Measurements from ENCODE around the gene KANK2.

The KANK2 gene

DNA sequence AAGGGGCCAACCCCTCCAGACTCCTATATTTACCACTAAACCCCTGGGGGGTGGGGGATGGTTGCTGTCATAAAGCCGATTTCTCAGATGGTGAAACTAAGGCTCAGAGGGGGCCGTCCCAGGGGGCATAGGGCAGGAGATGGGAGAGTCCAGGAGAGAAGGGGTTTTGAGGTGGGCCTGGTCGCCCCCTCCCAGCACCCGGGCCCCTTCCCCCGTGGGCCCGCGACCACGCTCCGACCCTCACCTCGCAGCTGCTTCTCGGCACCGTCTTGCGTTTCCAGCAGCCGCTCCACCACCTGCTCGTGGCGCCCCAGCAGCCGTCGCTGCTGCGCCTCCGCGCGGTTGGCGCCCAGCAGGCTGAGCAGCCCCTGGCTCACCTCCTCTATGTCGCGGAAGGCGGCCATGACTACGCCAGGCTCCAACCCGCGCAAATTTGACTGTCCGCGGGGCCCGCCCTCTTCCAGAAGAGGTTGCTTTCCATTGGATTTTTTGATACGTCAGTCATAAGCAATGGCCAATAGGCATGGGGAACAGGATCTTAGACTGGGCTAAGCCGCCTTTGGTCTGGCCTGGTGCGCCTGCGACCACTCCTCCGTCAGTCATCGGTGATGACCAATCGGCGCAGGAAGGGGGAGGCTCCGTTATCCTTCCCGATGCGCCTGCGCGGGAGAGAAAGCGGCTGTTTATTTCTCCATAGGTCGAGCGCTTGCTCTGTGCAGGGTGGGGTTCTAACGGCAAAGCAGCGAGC is 41.8 kb downstream of the KANK2 start, which contains the start of gene SPC24:
SPC24 (minus strand) TSS at position 410 of the 748 bp plus-strand sequence; CDS start at position 404, 6 bp downstream.
- Histone ChIP-seq H3K9me3 (ENCODE audit: severe bottlenecking) (no peaks in the 10 kb centered on the region), H3K4me3 (ENCODE audit: low read depth, low read length) (peak within 1 kb of the TSS; percentile 98), H3K36me3 (peaks cover 27% of the 10 kb centered on the region), H3K27me3 (ENCODE audit: insufficient read depth, low read depth, severe bottlenecking) (no peaks in the 10 kb centered on the region), H3K27ac (peak within 1 kb of the TSS; percentile 94)
- TF ChIP-seq, protein P1, sequence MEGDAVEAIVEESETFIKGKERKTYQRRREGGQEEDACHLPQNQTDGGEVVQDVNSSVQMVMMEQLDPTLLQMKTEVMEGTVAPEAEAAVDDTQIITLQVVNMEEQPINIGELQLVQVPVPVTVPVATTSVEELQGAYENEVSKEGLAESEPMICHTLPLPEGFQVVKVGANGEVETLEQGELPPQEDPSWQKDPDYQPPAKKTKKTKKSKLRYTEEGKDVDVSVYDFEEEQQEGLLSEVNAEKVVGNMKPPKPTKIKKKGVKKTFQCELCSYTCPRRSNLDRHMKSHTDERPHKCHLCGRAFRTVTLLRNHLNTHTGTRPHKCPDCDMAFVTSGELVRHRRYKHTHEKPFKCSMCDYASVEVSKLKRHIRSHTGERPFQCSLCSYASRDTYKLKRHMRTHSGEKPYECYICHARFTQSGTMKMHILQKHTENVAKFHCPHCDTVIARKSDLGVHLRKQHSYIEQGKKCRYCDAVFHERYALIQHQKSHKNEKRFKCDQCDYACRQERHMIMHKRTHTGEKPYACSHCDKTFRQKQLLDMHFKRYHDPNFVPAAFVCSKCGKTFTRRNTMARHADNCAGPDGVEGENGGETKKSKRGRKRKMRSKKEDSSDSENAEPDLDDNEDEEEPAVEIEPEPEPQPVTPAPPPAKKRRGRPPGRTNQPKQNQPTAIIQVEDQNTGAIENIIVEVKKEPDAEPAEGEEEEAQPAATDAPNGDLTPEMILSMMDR (IDR thresholded peaks at IDR 0.05; ENCODE audit: low read depth, low read length): no peak
- DNase-seq: peak; percentile 98

DNA sequence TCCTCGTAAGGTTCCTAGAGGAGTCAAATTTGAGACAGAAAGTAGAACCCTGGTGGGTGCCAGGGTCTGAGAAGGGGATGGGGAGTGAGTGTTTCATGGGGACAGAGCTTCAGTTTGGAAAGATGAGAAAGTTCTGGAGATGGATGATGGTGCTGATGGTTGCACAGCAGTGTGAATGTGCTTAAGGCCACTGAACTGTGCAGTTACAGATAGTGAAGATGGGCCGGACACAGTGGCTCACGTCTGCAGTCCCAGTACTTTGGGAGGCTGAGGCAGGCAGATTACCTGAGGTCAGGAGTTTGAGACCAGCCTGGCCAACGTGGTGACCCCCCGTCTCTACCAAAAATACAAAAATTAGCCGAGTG is 42.7 kb downstream of the KANK2 start:
- TF ChIP-seq, protein P1 (IDR thresholded peaks at IDR 0.05; ENCODE audit: low read depth, low read length): no peak
- H3K4me3 ChIP-seq (ENCODE audit: low read depth, low read length): peak overlapping the region; percentile 98
- no peak for DNase-seq
- peak overlapping the region; percentile 94 for H3K27ac ChIP-seq
- no peaks in the 10 kb centered on the region for H3K27me3 ChIP-seq (ENCODE audit: insufficient read depth, low read depth, severe bottlenecking)
- peaks cover 30% of the 10 kb centered on the region for H3K36me3 ChIP-seq
- H3K9me3 ChIP-seq (ENCODE audit: severe bottlenecking): no peaks in the 10 kb centered on the region

DNA sequence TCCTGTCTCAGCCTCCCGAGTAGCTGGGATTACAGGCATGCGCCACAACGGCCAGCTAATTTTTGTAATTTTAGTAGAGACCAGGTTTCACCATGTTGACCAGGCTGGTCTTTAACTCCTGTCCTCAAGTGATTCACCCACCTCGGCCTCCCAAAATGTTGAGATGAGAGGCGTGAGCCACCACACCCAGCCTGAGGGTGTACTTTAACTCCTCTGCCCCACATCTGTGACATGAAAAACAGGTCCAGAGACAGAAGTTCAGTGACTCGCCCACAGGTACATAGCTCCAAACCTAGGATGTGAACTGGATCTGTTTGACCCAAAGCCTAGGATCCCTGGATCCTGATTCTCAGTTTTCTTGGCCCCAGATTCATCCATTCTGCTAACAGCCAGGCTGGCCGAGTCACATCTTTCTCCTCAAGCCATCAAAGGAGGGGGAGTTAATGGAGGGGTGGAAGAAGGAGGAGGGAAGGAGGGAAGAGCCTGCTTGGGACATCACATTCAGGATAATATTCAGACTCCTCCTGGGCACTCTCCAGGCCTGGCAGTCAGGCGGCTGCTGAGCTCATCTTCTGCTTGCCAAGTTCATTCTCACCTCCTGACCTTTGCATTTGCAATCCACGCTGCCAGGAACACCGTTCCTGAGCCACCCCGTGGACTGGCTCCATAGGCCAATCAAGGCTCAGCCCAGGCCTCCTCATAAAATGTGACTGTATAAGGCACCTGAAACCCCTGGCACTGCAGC is 44.9 kb downstream of the KANK2 start:
- no peak for DNase-seq
- peaks cover 46% of the 10 kb centered on the region for H3K36me3 ChIP-seq
- H3K9me3 ChIP-seq (ENCODE audit: severe bottlenecking): no peaks in the 10 kb centered on the region
- no peaks in the 10 kb centered on the region for H3K27me3 ChIP-seq (ENCODE audit: insufficient read depth, low read depth, severe bottlenecking)
- no peak overlapping the region for H3K27ac ChIP-seq
- TF ChIP-seq, protein P1 (IDR thresholded peaks at IDR 0.05; ENCODE audit: low read depth, low read length): no peak
- no peak overlapping the region for H3K4me3 ChIP-seq (ENCODE audit: low read depth, low read length)

DNA sequence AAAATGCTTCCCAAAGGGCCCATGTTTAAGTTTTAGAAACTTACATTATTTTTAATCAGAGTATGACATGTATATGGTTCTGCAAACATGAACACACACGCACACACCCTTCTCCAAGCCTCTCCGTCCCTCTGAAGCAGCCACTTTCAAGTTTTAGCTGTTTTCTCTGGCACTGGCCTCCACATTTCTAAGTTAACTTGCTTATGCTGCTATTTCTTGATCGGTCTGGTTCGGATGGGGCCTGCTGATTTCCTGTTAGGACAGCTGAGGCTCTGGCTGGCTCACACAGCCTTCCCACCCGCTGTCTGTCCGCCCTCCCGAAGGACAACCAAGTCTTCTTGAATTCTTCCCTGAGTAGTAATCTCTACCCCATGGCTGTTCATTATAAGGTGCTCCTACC is 46.2 kb downstream of the KANK2 start:
- Histone ChIP-seq H3K4me3 (ENCODE audit: low read depth, low read length) (no peak overlapping the region), H3K36me3 (peaks cover 56% of the 10 kb centered on the region), H3K27ac (no peak overlapping the region), H3K9me3 (ENCODE audit: severe bottlenecking) (no peaks in the 10 kb centered on the region), H3K27me3 (ENCODE audit: insufficient read depth, low read depth, severe bottlenecking) (no peaks in the 10 kb centered on the region)
- TF ChIP-seq, protein P1 (IDR thresholded peaks at IDR 0.05; ENCODE audit: low read depth, low read length): no peak
- DNase-seq: no peak

DNA sequence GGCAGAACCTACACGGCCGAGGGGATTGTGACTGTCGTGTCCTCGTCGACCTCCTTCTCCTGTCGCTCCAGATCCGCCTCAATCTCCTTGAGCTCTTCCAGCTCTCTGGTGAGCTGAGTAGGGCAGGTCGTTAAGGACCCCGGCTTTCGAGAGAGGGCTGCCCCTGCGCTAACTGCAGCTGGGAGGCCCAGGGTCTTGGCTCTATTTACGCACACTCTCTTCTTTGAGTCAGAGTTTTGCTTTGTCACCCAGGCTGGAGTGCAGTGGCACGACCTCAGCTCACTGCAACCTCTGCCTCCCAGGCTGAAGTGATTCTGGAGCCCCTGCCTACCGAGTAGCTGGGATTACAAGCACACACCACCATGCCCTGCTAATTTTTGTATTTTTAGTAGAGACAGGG is 49.3 kb downstream of the KANK2 start:
- no peak overlapping the region for H3K4me3 ChIP-seq (ENCODE audit: low read depth, low read length)
- H3K27me3 ChIP-seq (ENCODE audit: insufficient read depth, low read depth, severe bottlenecking): no peaks in the 10 kb centered on the region
- H3K9me3 ChIP-seq (ENCODE audit: severe bottlenecking): no peaks in the 10 kb centered on the region
- H3K36me3 ChIP-seq: peaks cover 64% of the 10 kb centered on the region
- no peak for DNase-seq
- TF ChIP-seq, protein P1 (IDR thresholded peaks at IDR 0.05; ENCODE audit: low read depth, low read length): no peak
- no peak overlapping the region for H3K27ac ChIP-seq

All from WERI-Rb-1 (cell line).